DMS114 treated with DMSO at 0.1 percent for 48 hours (cell line): ENCODE measurements around the gene CDH18.

ENCODE experiments used
- DNase-seq: peaks from one replicate; lab custom pipeline; 2025; ENCODE audit not compliant: unreplicated experiment; lab: John Stamatoyannopoulos, UW

The CDH18 gene

GRCh38 chr5:19488786-19489185 lies 499.2 kb downstream of the CDH18 start:
- no peak for DNase-seq

DNA sequence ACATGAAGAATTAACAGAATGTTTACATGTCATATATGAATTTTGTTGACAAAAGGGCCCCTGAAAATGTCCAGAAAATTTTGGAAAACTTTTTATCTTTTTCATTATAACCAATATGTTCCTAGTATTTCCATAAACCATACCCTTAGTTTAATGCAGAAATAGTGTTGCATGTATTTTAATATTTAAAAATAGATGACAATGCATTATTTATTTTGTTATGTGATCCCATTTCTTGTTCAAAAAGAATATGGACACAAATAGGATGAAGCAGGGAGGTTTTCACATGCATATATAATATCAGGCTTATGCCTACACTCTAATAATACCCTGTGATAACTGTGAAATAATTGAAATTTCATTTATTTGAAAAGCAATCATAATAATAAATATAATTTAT lies 500.5 kb downstream of the CDH18 start:
- no peak for DNase-seq

DNA sequence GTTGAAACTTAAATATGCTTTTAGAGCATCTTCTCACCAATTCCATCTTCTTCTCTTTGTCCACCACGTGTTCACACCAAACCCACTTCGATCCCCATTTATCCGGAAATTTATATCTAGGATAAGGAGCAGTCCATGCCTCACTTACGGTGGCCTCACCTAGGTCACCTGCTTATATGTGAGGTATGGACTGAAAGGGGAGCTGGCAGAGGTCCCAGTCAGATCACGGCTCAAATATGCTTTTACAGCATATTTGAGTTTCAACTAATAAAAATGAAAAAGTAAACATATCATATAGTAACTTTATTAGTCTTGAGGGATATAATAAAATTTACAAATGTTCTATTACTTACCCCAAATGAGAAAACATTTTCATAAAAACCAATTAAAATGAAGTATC lies 508.4 kb downstream of the CDH18 start:
- DNase-seq: no peak

- DNase-seq: no peak
Observed at GRCh38 chr5:19462019-19462418, 526.0 kb downstream of the CDH18 start.

DNA sequence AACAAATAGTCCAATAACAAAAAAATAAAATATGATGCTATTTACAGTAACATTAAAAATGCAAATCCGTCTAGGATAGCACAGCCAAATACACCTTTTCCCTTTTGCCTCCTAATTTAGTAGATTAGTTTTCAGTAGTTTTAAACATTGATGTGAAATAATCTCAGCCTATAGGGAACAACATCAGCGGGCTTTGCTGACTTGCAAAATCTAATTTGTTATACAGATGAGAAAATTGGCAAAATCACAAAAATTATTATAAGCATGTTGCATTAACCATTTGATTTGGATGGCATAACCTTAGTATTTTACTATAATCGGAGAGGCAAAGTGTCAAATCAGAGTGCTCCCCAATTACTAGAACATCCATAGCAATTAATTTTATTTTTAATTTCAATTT lies 563.5 kb downstream of the CDH18 start:
- DNase-seq: no peak
